ENCODE data around the gene TOP1.
A peak's percentile ranks its signal among the peaks of the same experiment; 100 is the strongest.

Gene TOP1

GRCh38 chr20:41145821-41146620, 117.4 kb downstream of the TOP1 start:
- no peak for DNase-seq (ENCODE audit: low read depth)

- DNase-seq (ENCODE audit: low read depth) = no peak
Measured at GRCh38 chr20:41147767-41148191, 119.2 kb downstream of the TOP1 start.

GRCh38 chr20:41148942-41149341, 120.3 kb downstream of the TOP1 start:
- no peak for DNase-seq (ENCODE audit: low read depth)

- no peak for DNase-seq (ENCODE audit: low read depth)
Measured at GRCh38 chr20:41150664-41151063, 122.0 kb downstream of the TOP1 start.

GRCh38 chr20:41151134-41151869, 122.7 kb downstream of the TOP1 start:
- DNase-seq (ENCODE audit: low read depth) = no peak

GRCh38 chr20:41152108-41152757, 123.6 kb downstream of the TOP1 start:
- DNase-seq (ENCODE audit: low read depth) = no peak

GRCh38 chr20:41154436-41155176, 126.0 kb downstream of the TOP1 start:
- DNase-seq (ENCODE audit: low read depth) = no peak

GRCh38 chr20:41155261-41155660, 126.6 kb downstream of the TOP1 start:
- DNase-seq (ENCODE audit: low read depth) = peak; percentile 54

GRCh38 chr20:41158082-41158625, 129.5 kb downstream of the TOP1 start:
- no peak for DNase-seq (ENCODE audit: low read depth)

GRCh38 chr20:41159547-41159946, 130.9 kb downstream of the TOP1 start:
- DNase-seq (ENCODE audit: low read depth) = no peak

GRCh38 chr20:41160686-41161085, 132.1 kb downstream of the TOP1 start:
- no peak for DNase-seq (ENCODE audit: low read depth)

- no peak for DNase-seq (ENCODE audit: low read depth)
Measured at GRCh38 chr20:41161886-41162285, 133.3 kb downstream of the TOP1 start.

GRCh38 chr20:41162396-41162795, 133.8 kb downstream of the TOP1 start:
- no peak for DNase-seq (ENCODE audit: low read depth)

- no peak for DNase-seq (ENCODE audit: low read depth)
Measured at GRCh38 chr20:41163821-41164220, 135.2 kb downstream of the TOP1 start.

GRCh38 chr20:41165001-41165882, 136.6 kb downstream of the TOP1 start:
- DNase-seq (ENCODE audit: low read depth) = no peak

- DNase-seq (ENCODE audit: low read depth) = no peak
Measured at GRCh38 chr20:41166201-41167117, 137.8 kb downstream of the TOP1 start.

- DNase-seq (ENCODE audit: low read depth) = no peak
Measured at GRCh38 chr20:41167118-41167470, 138.5 kb downstream of the TOP1 start.

GRCh38 chr20:41167481-41168253, 139.0 kb downstream of the TOP1 start:
- no peak for DNase-seq (ENCODE audit: low read depth)

Data from fibroblast of gingiva (primary cell).